GM21619 (cell line): ENCODE results near the gene CDCA7L.

Experiments used
- ATAC-seq: cut with Tn5 transposase; IDR thresholded peaks from one replicate; pipeline ENCODE4 v1.9.1; 2021; ENCODE audit not compliant: unreplicated experiment

The CDCA7L gene

GRCh38 chr7:21945454-21946221, at the start of gene CDCA7L:
Gene CDCA7L (minus strand): TSS chr7:21945899. CDS start chr7:21945804, 95 bp downstream.
- ATAC-seq = peak; percentile 83

- ATAC-seq = no peak
These were observed 40.4 kb upstream of the CDCA7L start for GRCh38 chr7:21986096-21986495.

GRCh38 chr7:21984042-21984441, 38.3 kb upstream of the CDCA7L start:
- ATAC-seq = no peak

- no peak for ATAC-seq
These were observed 37.4 kb upstream of the CDCA7L start for GRCh38 chr7:21983056-21983455.

GRCh38 chr7:21981524-21981923, 35.8 kb upstream of the CDCA7L start:
- ATAC-seq = no peak

- no peak for ATAC-seq
These were observed 35.3 kb upstream of the CDCA7L start for GRCh38 chr7:21980926-21981500.

- no peak for ATAC-seq
These were observed 26.7 kb upstream of the CDCA7L start for GRCh38 chr7:21972397-21972784.

- no peak for ATAC-seq
These were observed 26.2 kb upstream of the CDCA7L start for GRCh38 chr7:21971780-21972396.

GRCh38 chr7:21969822-21970221, 24.1 kb upstream of the CDCA7L start:
- no peak for ATAC-seq

- no peak for ATAC-seq
These were observed 21.9 kb upstream of the CDCA7L start for GRCh38 chr7:21967598-21968003.

GRCh38 chr7:21966271-21966670, 20.6 kb upstream of the CDCA7L start:
- ATAC-seq = peak; percentile 83

GRCh38 chr7:21965291-21965690, 19.6 kb upstream of the CDCA7L start:
- ATAC-seq = no peak

GRCh38 chr7:21962677-21963076, 17.0 kb upstream of the CDCA7L start:
- ATAC-seq = no peak

GRCh38 chr7:21960922-21961321, 15.2 kb upstream of the CDCA7L start:
- no peak for ATAC-seq

- no peak for ATAC-seq
These were observed 13.7 kb upstream of the CDCA7L start for GRCh38 chr7:21959387-21959776.

- ATAC-seq = no peak
These were observed 8.1 kb upstream of the CDCA7L start for GRCh38 chr7:21953781-21954180.

GRCh38 chr7:21948887-21949540, 3.3 kb upstream of the CDCA7L start:
- no peak for ATAC-seq

- no peak for ATAC-seq
These were observed 2.7 kb upstream of the CDCA7L start for GRCh38 chr7:21948364-21948763.

GRCh38 chr7:21947946-21948345, 2.2 kb upstream of the CDCA7L start:
- no peak for ATAC-seq

- no peak for ATAC-seq
These were observed 1.4 kb upstream of the CDCA7L start for GRCh38 chr7:21947056-21947455.

GRCh38 chr7:21946222-21946709, 567 bp upstream of the CDCA7L start:
- ATAC-seq = no peak
